OCI-LY1 (cell line): ENCODE data around the gene SLC19A2.
"Not testable (repeated sequence)": the region's sequence is repeated elsewhere in the genome, so short reads cannot be mapped to it uniquely, and the experiment has no call there.

Experiments used
- H2AFZ ChIP-seq: fragments of 200-600 bp; sonication (generic), shearing (Covaris generic); 2 replicates; pipeline ENCODE4 v1.6.0; 2014; ENCODE audit warnings: antibody characterized with exemption, mild to moderate bottlenecking, low read length
- H3F3A ChIP-seq: fragments of 200-600 bp; sonication (generic), shearing (Covaris generic); 2 replicates; pipeline ENCODE4 v1.6.0; 2014; ENCODE audit warnings: mild to moderate bottlenecking, antibody characterized with exemption, low read length, moderate library complexity; ENCODE audit not compliant: insufficient read depth
- H3K27ac ChIP-seq: fragments of 200-600 bp; sonication (generic); 2 replicates; pipeline ENCODE4 v1.5.1; 2014; ENCODE audit warnings: low read length, mixed run types, mild to moderate bottlenecking, low read depth; ENCODE audit not compliant: poor library complexity, severe bottlenecking
- H3K27me3 ChIP-seq: fragments of 200-600 bp; sonication (generic); 2 replicates; pipeline ENCODE4 v1.6.0; 2014; ENCODE audit warnings: antibody characterized with exemption, mild to moderate bottlenecking, low read length, moderate library complexity; ENCODE audit not compliant: insufficient read depth
- H3K36me3 ChIP-seq: fragments of 200-600 bp; sonication (generic); 2 replicates; pipeline ENCODE4 v1.6.1; 2014; ENCODE audit warnings: mild to moderate bottlenecking, antibody characterized with exemption, low read length, moderate library complexity, mixed read lengths; ENCODE audit not compliant: insufficient read depth
- H3K4me1 ChIP-seq: fragments of 200-600 bp; sonication (generic); 2 replicates; pipeline ENCODE4 v1.5.1; 2014; ENCODE audit warnings: mild to moderate bottlenecking, low read length, moderate library complexity; ENCODE audit not compliant: insufficient read depth, severe bottlenecking
- H3K4me2 ChIP-seq: fragments of 200-600 bp; sonication (generic), shearing (Covaris generic); 2 replicates; pipeline ENCODE4 v1.6.1; 2014; ENCODE audit warnings: low read length
- H3K4me3 ChIP-seq: fragments of 200-600 bp; sonication (generic); 2 replicates; pipeline ENCODE4 v1.5.1; 2014; ENCODE audit warnings: low read length, low read depth, mild to moderate bottlenecking, mixed read lengths; ENCODE audit not compliant: poor library complexity, severe bottlenecking
- H3K79me2 ChIP-seq: fragments of 200-600 bp; shearing (Covaris generic); 2 replicates; pipeline ENCODE4 v1.6.1; 2016; ENCODE audit warnings: mixed run types, low read length, mixed read lengths; ENCODE audit not compliant: insufficient read depth
- H3K9ac ChIP-seq: fragments of 200-600 bp; sonication (generic), shearing (Covaris generic); 2 replicates; pipeline ENCODE4 v1.6.1; 2014; ENCODE audit warnings: mild to moderate bottlenecking, low read length, mixed read lengths
- H3K9me2 ChIP-seq: fragments of 200-600 bp; sonication (generic), shearing (Covaris generic); 2 replicates; pipeline ENCODE4 v1.6.1; 2014; ENCODE audit warnings: low read depth, mild to moderate bottlenecking, low read length, mixed read lengths
- H3K9me3 ChIP-seq: fragments of 200-600 bp; shearing (Covaris generic); 2 replicates; pipeline ENCODE4 v1.6.1; 2014; ENCODE audit warnings: low read length, mixed read lengths
- H4K20me1 ChIP-seq: fragments of 200-600 bp; sonication (generic), shearing (Covaris generic); 2 replicates; pipeline ENCODE4 v1.6.0; 2016; ENCODE audit warnings: mild to moderate bottlenecking, low read length; ENCODE audit not compliant: insufficient read depth
- CTCF ChIP-seq: fragments of 200-600 bp; sonication (generic), shearing (Covaris generic); IDR thresholded peaks from 2 replicates; pipeline ENCODE4 v1.5.1; 2017; ENCODE audit warnings: mild to moderate bottlenecking, antibody characterized with exemption, low read length, moderate library complexity, mixed read lengths
- EZH2 ChIP-seq: fragments of 200-600 bp; sonication (generic), shearing (Covaris generic); IDR thresholded peaks from 2 replicates; pipeline ENCODE4 v1.8.0; 2017; ENCODE audit warnings: borderline replicate concordance, mixed run types, mild to moderate bottlenecking, antibody characterized with exemption, low read length, moderate library complexity, mixed read lengths

SLC19A2 gene

GRCh38 chr1:169485431-169486280 lies at the start of gene SLC19A2:
TSS of gene SLC19A2 (minus strand) at chr1:169485944. CDS start at chr1:169485766, 178 bp downstream.
- Histone ChIP-seq H3K27me3 (no peaks in the 10 kb centered on the region), H2AFZ (peak within 1 kb of the TSS; percentile 73), H3K27ac (no peak within 1 kb of the TSS), H3K9me3 (no peaks in the 10 kb centered on the region), H3K79me2 (no peaks in the 10 kb centered on the region), H3K4me3 (peak within 1 kb of the TSS; percentile 85), H3F3A (no peaks in the 10 kb centered on the region), H3K9me2 (no peaks in the 10 kb centered on the region), H3K4me1 (peaks cover 37% of the 10 kb centered on the region), H3K4me2 (peak within 1 kb of the TSS; percentile 77), H4K20me1 (no peaks in the 10 kb centered on the region), H3K9ac (peak within 1 kb of the TSS; percentile 79), H3K36me3 (no peaks in the 10 kb centered on the region)
- TF ChIP-seq CTCF (peak; percentile 16; the same call in 1 of the 2 replicates), EZH2 (no peak)

- no peaks in the 10 kb centered on the region for H3K4me1 ChIP-seq
- no peak overlapping the region for H3K4me2 ChIP-seq
- H2AFZ ChIP-seq = no peak overlapping the region
- H3K9me2 ChIP-seq = no peaks in the 10 kb centered on the region
- no peak overlapping the region for H3K27ac ChIP-seq
- H3K9me3 ChIP-seq = no peaks in the 10 kb centered on the region
- H3K9ac ChIP-seq = no peak overlapping the region
- H3K79me2 ChIP-seq = no peaks in the 10 kb centered on the region
- H3F3A ChIP-seq = no peaks in the 10 kb centered on the region
- H3K4me3 ChIP-seq = no peak overlapping the region
- H3K36me3 ChIP-seq = no peaks in the 10 kb centered on the region
- TF ChIP-seq EZH2 (no peak), CTCF (no peak)
- H3K27me3 ChIP-seq = no peaks in the 10 kb centered on the region
- no peaks in the 10 kb centered on the region for H4K20me1 ChIP-seq
Observed at GRCh38 chr1:169534653-169535052, 48.9 kb upstream of the SLC19A2 start.

GRCh38 chr1:169533528-169534190 lies 47.9 kb upstream of the SLC19A2 start:
- H3K4me3 ChIP-seq, H3K4me2 ChIP-seq: not testable (repeated sequence)

More at GRCh38 chr1:169533528-169534190, 47.9 kb upstream of the SLC19A2 start:
- not testable (repeated sequence) for H4K20me1 ChIP-seq, H3K9ac ChIP-seq, H3F3A ChIP-seq, H3K9me2 ChIP-seq, H3K4me1 ChIP-seq, H3K79me2 ChIP-seq, H3K27me3 ChIP-seq, H3K9me3 ChIP-seq, H2AFZ ChIP-seq, H3K36me3 ChIP-seq, H3K27ac ChIP-seq
